ENCODE measurements around the gene CDK6.
A peak's percentile ranks its signal among the peaks of the same experiment; 100 is the strongest.

The CDK6 gene

GRCh38 chr7:92784935-92785334 lies 51.4 kb downstream of the CDK6 start:
- H3K4me2 ChIP-seq (ENCODE audit: low read length): no peak overlapping the region
- H4K20me1 ChIP-seq (ENCODE audit: insufficient read depth, low read length): peaks cover 41% of the 10 kb centered on the region
- no peak overlapping the region for H3K27ac ChIP-seq (ENCODE audit: low read length)
- H3K36me3 ChIP-seq (replicated peaks; ENCODE audit: low read depth, low read length): peaks cover 23% of the 10 kb centered on the region
- no peaks in the 10 kb centered on the region for H3K27me3 ChIP-seq (ENCODE audit: low read depth, low read length)
- no peak overlapping the region for H2AFZ ChIP-seq (ENCODE audit: low read depth, low read length)
- peaks cover 10% of the 10 kb centered on the region; the same call in 1 of the 2 replicates for H3K9me3 ChIP-seq (ENCODE audit: insufficient read depth, low read length)
- TF ChIP-seq CTCF (IDR thresholded peaks at IDR 0.05; ENCODE audit: low read depth, low read length) (no peak), EZH2phosphoT487 (IDR thresholded peaks at IDR 0.05; ENCODE audit: low read depth) (no peak)
- peaks cover 95% of the 10 kb centered on the region for H3K79me2 ChIP-seq (ENCODE audit: low read length)
- H3K9ac ChIP-seq (ENCODE audit: low read length): no peak overlapping the region
- H3K4me1 ChIP-seq (ENCODE audit: low read length): peaks cover 21% of the 10 kb centered on the region
- no peak overlapping the region for H3K4me3 ChIP-seq (ENCODE audit: low read length)

GRCh38 chr7:92783260-92784201 lies 52.8 kb downstream of the CDK6 start:
- Histone ChIP-seq H4K20me1 (ENCODE audit: insufficient read depth, low read length) (peaks cover 41% of the 10 kb centered on the region), H3K27me3 (ENCODE audit: low read depth, low read length) (no peaks in the 10 kb centered on the region), H3K36me3 (replicated peaks; ENCODE audit: low read depth, low read length) (peaks cover 11% of the 10 kb centered on the region), H2AFZ (ENCODE audit: low read depth, low read length) (no peak overlapping the region), H3K4me2 (ENCODE audit: low read length) (0 out of 2 replicates have a peak overlapping the region, but pooled peaks have one; percentile 5), H3K4me3 (ENCODE audit: low read length) (no peak overlapping the region), H3K9me3 (ENCODE audit: insufficient read depth, low read length) (peaks cover 7% of the 10 kb centered on the region; the same call in 1 of the 2 replicates), H3K9ac (ENCODE audit: low read length) (no peak overlapping the region), H3K27ac (ENCODE audit: low read length) (no peak overlapping the region), H3K79me2 (ENCODE audit: low read length) (peaks cover 95% of the 10 kb centered on the region), H3K4me1 (ENCODE audit: low read length) (peaks cover 30% of the 10 kb centered on the region)
- no peak for TF ChIP-seq CTCF (IDR thresholded peaks at IDR 0.05; ENCODE audit: low read depth, low read length)
- no peak for TF ChIP-seq EZH2phosphoT487 (IDR thresholded peaks at IDR 0.05; ENCODE audit: low read depth)

- no peak overlapping the region for H3K4me2 ChIP-seq (ENCODE audit: low read length)
- H3K9ac ChIP-seq (ENCODE audit: low read length): no peak overlapping the region
- peaks cover 95% of the 10 kb centered on the region for H3K79me2 ChIP-seq (ENCODE audit: low read length)
- H3K27ac ChIP-seq (ENCODE audit: low read length): no peak overlapping the region
- H3K4me3 ChIP-seq (ENCODE audit: low read length): no peak overlapping the region
- 0 out of 2 replicates have a peak, but pooled peaks cover under 1% of the 10 kb centered on the region for H3K9me3 ChIP-seq (ENCODE audit: insufficient read depth, low read length)
- peaks cover 41% of the 10 kb centered on the region for H4K20me1 ChIP-seq (ENCODE audit: insufficient read depth, low read length)
- peaks cover 7% of the 10 kb centered on the region for H3K36me3 ChIP-seq (replicated peaks; ENCODE audit: low read depth, low read length)
- H3K27me3 ChIP-seq (ENCODE audit: low read depth, low read length): no peaks in the 10 kb centered on the region
- H2AFZ ChIP-seq (ENCODE audit: low read depth, low read length): no peak overlapping the region
- TF ChIP-seq EZH2phosphoT487 (IDR thresholded peaks at IDR 0.05; ENCODE audit: low read depth): no peak
- no peak for TF ChIP-seq CTCF (IDR thresholded peaks at IDR 0.05; ENCODE audit: low read depth, low read length)
- peaks cover 36% of the 10 kb centered on the region for H3K4me1 ChIP-seq (ENCODE audit: low read length)
Observed at GRCh38 chr7:92782855-92783254, 53.5 kb downstream of the CDK6 start.

GRCh38 chr7:92782236-92782635 lies 54.1 kb downstream of the CDK6 start:
- H4K20me1 ChIP-seq (ENCODE audit: insufficient read depth, low read length): peaks cover 41% of the 10 kb centered on the region
- no peak overlapping the region for H3K27ac ChIP-seq (ENCODE audit: low read length)
- H3K4me2 ChIP-seq (ENCODE audit: low read length): no peak overlapping the region
- no peaks in the 10 kb centered on the region for H3K27me3 ChIP-seq (ENCODE audit: low read depth, low read length)
- peaks cover 8% of the 10 kb centered on the region for H3K36me3 ChIP-seq (replicated peaks; ENCODE audit: low read depth, low read length)
- no peak overlapping the region for H2AFZ ChIP-seq (ENCODE audit: low read depth, low read length)
- H3K9me3 ChIP-seq (ENCODE audit: insufficient read depth, low read length): no peaks in the 10 kb centered on the region
- H3K4me3 ChIP-seq (ENCODE audit: low read length): no peak overlapping the region
- H3K9ac ChIP-seq (ENCODE audit: low read length): no peak overlapping the region
- H3K4me1 ChIP-seq (ENCODE audit: low read length): peaks cover 43% of the 10 kb centered on the region
- peaks cover 92% of the 10 kb centered on the region for H3K79me2 ChIP-seq (ENCODE audit: low read length)
- TF ChIP-seq EZH2phosphoT487 (IDR thresholded peaks at IDR 0.05; ENCODE audit: low read depth) (no peak), CTCF (IDR thresholded peaks at IDR 0.05; ENCODE audit: low read depth, low read length) (no peak)

All from OCI-LY3 (cell line).